Measurements from ENCODE around the gene RPS24. TPM values are rescaled to one million over a fixed set of nuclear protein-coding genes. Genes with fewer than 3 reads are reported as not detected.

RPS24 gene
- total RNA-seq, 1 donor from 2014 or later: 3,291 TPM

GRCh38 chr10:78042752-78043104 lies 9.1 kb downstream of the RPS24 start:
- no peaks in the 10 kb centered on the region for H3K9me3 ChIP-seq
- no peak for DNase-seq (ENCODE audit: extremely low spot score in 2 of 2)
- no peak overlapping the region for H3K27ac ChIP-seq
- H3K36me3 ChIP-seq: peaks cover 0 to 45% of the 10 kb centered on the region in 2 donors
- H3K4me1 ChIP-seq: peaks cover 23% of the 10 kb centered on the region
- intact Hi-C loops (cut with DNase I): loop anchor here (10.0 kb wide), 1 partner anchor 1152 kb away; no protein-coding TSS in a partner anchor
- TF ChIP-seq CTCF (IDR thresholded peaks at IDR 0.05) (no peak), POLR2AphosphoS5 (IDR thresholded peaks at IDR 0.05; ENCODE audit: insufficient read depth in 1 of 2, low read depth in 1 of 2) (no peak), POLR2A (IDR thresholded peaks at IDR 0.05) (no peak)
- no peak overlapping the region for H3K4me3 ChIP-seq
- no peaks in the 10 kb centered on the region for H3K27me3 ChIP-seq

GRCh38 chr10:78044179-78044578 lies 10.5 kb downstream of the RPS24 start:
- Histone ChIP-seq H3K36me3 (peaks cover 0 to 30% of the 10 kb centered on the region in 2 donors), H3K4me1 (peaks cover 9% of the 10 kb centered on the region), H3K9me3 (no peaks in the 10 kb centered on the region), H3K27ac (no peak overlapping the region), H3K4me3 (no peak overlapping the region), H3K27me3 (no peaks in the 10 kb centered on the region)
- no peak for DNase-seq (ENCODE audit: extremely low spot score in 2 of 2)
- intact Hi-C loops (cut with DNase I): loop anchor here (10.0 kb wide), 1 partner anchor 1151 kb away; no protein-coding TSS in a partner anchor
- TF ChIP-seq POLR2A (IDR thresholded peaks at IDR 0.05) (no peak), POLR2AphosphoS5 (IDR thresholded peaks at IDR 0.05; ENCODE audit: insufficient read depth in 1 of 2, low read depth in 1 of 2) (no peak), CTCF (IDR thresholded peaks at IDR 0.05) (no peak)

- H3K27ac ChIP-seq: no peak overlapping the region
- H3K4me3 ChIP-seq: no peak overlapping the region
- H3K4me1 ChIP-seq: peaks cover 4% of the 10 kb centered on the region
- H3K36me3 ChIP-seq: peaks cover 0 to 25% of the 10 kb centered on the region in 2 donors
- intact Hi-C loops (cut with DNase I): loop anchor here (10.0 kb wide), 1 partner anchor 1150 kb away; no protein-coding TSS in a partner anchor
- H3K27me3 ChIP-seq: no peaks in the 10 kb centered on the region
- no peaks in the 10 kb centered on the region for H3K9me3 ChIP-seq
- DNase-seq (ENCODE audit: extremely low spot score in 2 of 2): no peak
- TF ChIP-seq CTCF (IDR thresholded peaks at IDR 0.05) (no peak), POLR2A (IDR thresholded peaks at IDR 0.05) (no peak), POLR2AphosphoS5 (IDR thresholded peaks at IDR 0.05; ENCODE audit: insufficient read depth in 1 of 2, low read depth in 1 of 2) (no peak)
Observed at GRCh38 chr10:78044699-78045098, 11.0 kb downstream of the RPS24 start.

GRCh38 chr10:78045237-78045636 lies 11.6 kb downstream of the RPS24 start:
- TF ChIP-seq POLR2AphosphoS5 (IDR thresholded peaks at IDR 0.05; ENCODE audit: insufficient read depth in 1 of 2, low read depth in 1 of 2) (no peak), CTCF (IDR thresholded peaks at IDR 0.05) (no peak), POLR2A (IDR thresholded peaks at IDR 0.05) (no peak)
- DNase-seq (ENCODE audit: extremely low spot score in 2 of 2): no peak
- H3K27ac ChIP-seq: no peak overlapping the region
- intact Hi-C loops (cut with DNase I): loop anchor here (10.0 kb wide), 1 partner anchor 1150 kb away; no protein-coding TSS in a partner anchor
- H3K9me3 ChIP-seq: no peaks in the 10 kb centered on the region
- no peaks in the 10 kb centered on the region for H3K4me1 ChIP-seq
- peaks cover 0 to 20% of the 10 kb centered on the region in 2 donors for H3K36me3 ChIP-seq
- no peak overlapping the region for H3K4me3 ChIP-seq
- no peaks in the 10 kb centered on the region for H3K27me3 ChIP-seq

GRCh38 chr10:78045856-78046255 lies 12.2 kb downstream of the RPS24 start:
- H3K27me3 ChIP-seq: no peaks in the 10 kb centered on the region
- intact Hi-C loops (cut with DNase I): loop anchor here (10.0 kb wide), 1 partner anchor 1149 kb away; no protein-coding TSS in a partner anchor
- H3K4me1 ChIP-seq: no peaks in the 10 kb centered on the region
- no peak overlapping the region for H3K4me3 ChIP-seq
- peaks cover 0 to 16% of the 10 kb centered on the region in 2 donors for H3K36me3 ChIP-seq
- DNase-seq (ENCODE audit: extremely low spot score in 2 of 2): no peak
- TF ChIP-seq POLR2A (IDR thresholded peaks at IDR 0.05) (no peak), CTCF (IDR thresholded peaks at IDR 0.05) (no peak), POLR2AphosphoS5 (IDR thresholded peaks at IDR 0.05; ENCODE audit: insufficient read depth in 1 of 2, low read depth in 1 of 2) (no peak)
- H3K27ac ChIP-seq: no peak overlapping the region
- H3K9me3 ChIP-seq: no peaks in the 10 kb centered on the region
